Central memory CD8-positive, alpha-beta T cell (primary cell): ENCODE measurements around the gene PPFIA4.
"Not testable (repeated sequence)": the region's sequence is repeated elsewhere in the genome, so short reads cannot be mapped to it uniquely, and the experiment has no call there.

ENCODE experiments used
- ATAC-seq: fragments of 150-1000 bp; cut with Tn5 transposase; replicated peaks from 2 replicates; pipeline ENCODE4 v1.10.0; 2022; ENCODE audit warnings: mild to moderate bottlenecking, moderate FRiP score, moderate number of reproducible peaks; ENCODE audit not compliant: poor library complexity, severe bottlenecking; ENCODE audit errors: extremely low read depth
- DNase-seq, 2 donors: peaks; one replicate each; pipeline ENCODE4 v3.0.0; 2021; ENCODE audit warnings: low spot score in 2 of 2
- H3K27ac Mint-ChIP-seq: one replicate; pipeline ENCODE4 v1.8.0; 2022; ENCODE audit warnings: low read depth, mild to moderate bottlenecking, moderate library complexity, mixed read lengths
- H3K27me3 Mint-ChIP-seq: one replicate; pipeline ENCODE4 v1.8.0; 2022; ENCODE audit warnings: mixed read lengths
- H3K36me3 Mint-ChIP-seq: one replicate; pipeline ENCODE4 v1.8.0; 2022; ENCODE audit warnings: mild to moderate bottlenecking, moderate library complexity, mixed read lengths; ENCODE audit not compliant: insufficient read depth
- H3K4me1 Mint-ChIP-seq: one replicate; pipeline ENCODE4 v1.8.0; 2022; ENCODE audit warnings: mixed read lengths
- H3K4me3 Mint-ChIP-seq: one replicate; pipeline ENCODE4 v1.8.0; 2022; ENCODE audit warnings: mild to moderate bottlenecking, moderate library complexity, mixed read lengths
- H3K9me3 Mint-ChIP-seq: one replicate; pipeline ENCODE4 v1.8.0; 2022; ENCODE audit warnings: mixed read lengths

Gene PPFIA4

DNA sequence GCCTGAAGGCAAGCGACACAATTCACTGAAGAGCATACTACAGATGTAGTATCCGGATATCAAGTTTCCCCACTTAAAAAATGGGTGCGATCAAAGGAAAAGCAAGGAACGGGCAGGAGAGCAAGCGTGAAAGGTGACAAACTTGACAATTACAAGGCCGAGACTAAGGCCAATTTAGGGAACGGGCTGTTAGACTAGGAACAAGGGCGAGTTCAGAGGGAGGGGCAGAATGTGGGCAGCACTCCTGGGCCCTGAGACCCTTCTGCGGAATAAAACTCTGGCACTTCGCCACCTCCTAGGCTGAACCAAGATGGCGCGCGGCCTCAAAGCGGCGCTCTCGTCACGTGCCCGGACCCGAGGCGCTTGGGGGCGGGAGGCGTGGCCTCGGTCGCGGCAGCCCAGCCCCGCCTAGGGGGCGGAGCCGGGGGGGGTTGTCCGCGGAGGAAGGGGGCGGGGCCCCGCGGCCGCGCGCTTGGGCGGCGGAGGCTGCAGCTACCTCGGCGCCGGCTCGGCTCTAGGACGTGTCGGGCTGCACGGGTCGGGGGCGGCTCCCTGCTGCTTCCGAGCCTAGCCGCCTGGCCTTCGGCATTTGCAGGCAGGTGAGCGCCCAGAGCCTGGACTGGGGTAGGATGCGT is at the start of gene PPFIA4:
PPFIA4 (plus strand) TSS at position 461 of the 635 bp plus-strand sequence. CDS start 12,518 bp downstream, outside the sequence.
- peak; percentile 78 to 81 for DNase-seq
- peak; percentile 91 for ATAC-seq
- peaks cover 29% of the 10 kb centered on the region for H3K36me3 Mint-ChIP-seq
- H3K4me1 Mint-ChIP-seq, result peaks cover 10% of the 10 kb centered on the region
- H3K27ac Mint-ChIP-seq, result peak within 1 kb of the TSS; percentile 77
- no peaks in the 10 kb centered on the region for H3K27me3 Mint-ChIP-seq
- peaks cover 7% of the 10 kb centered on the region for H3K9me3 Mint-ChIP-seq
- H3K4me3 Mint-ChIP-seq, result peak within 1 kb of the TSS; percentile 60

GRCh38 chr1:202976633-202977032 is 49.7 kb upstream of the PPFIA4 start:
- no peak overlapping the region for H3K27ac Mint-ChIP-seq
- no peaks in the 10 kb centered on the region for H3K9me3 Mint-ChIP-seq
- H3K27me3 Mint-ChIP-seq, result peaks cover 59% of the 10 kb centered on the region
- DNase-seq (no peak), ATAC-seq (no peak)
- H3K36me3 Mint-ChIP-seq, result peaks cover 2% of the 10 kb centered on the region
- H3K4me1 Mint-ChIP-seq, result no peaks in the 10 kb centered on the region
- no peak overlapping the region for H3K4me3 Mint-ChIP-seq

DNA sequence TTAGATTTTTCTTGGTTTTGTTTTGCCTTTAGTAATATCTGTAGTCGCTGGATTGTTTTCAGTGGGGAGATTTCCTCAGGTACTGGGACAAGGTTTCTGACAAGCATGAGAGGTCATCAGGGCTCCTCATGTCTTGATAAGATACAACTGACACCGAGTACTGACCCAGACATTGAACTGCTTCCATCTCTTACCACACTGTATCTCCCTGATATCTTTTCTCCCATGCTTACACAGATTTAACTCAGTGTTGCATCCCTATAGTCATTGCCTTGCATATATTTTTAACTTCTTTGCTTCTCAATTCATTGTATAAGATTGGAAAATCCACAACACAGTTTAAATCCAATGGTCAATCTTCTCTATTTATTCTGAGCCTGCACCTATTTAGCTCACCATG is 46.8 kb upstream of the PPFIA4 start:
- Mint-ChIP-seq H3K9me3 (no peaks in the 10 kb centered on the region), H3K4me3 (no peak overlapping the region), H3K27ac (no peak overlapping the region), H3K4me1 (no peaks in the 10 kb centered on the region), H3K27me3 (peaks cover 54% of the 10 kb centered on the region), H3K36me3 (no peaks in the 10 kb centered on the region)
- DNase-seq (no peak), ATAC-seq (no peak)

DNA sequence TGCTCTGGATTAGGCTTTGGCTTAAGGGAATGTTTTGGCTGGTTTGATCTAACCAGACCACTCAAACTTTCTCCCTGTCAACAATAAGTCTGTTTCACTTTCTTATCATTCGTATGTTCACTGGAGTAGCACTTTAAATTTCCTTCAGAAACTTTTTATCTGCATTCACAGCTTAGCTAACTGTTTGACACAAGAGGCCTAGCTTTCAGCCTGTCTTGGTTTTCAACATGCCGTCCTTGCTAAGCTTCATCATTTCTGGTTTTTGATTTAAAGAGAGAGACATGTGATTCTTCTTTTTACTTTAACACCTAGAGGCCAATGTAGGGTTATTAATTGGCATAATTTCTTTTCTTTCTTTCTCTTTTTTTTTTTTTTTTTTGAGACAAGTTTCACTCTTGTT is 44.4 kb upstream of the PPFIA4 start:
- Mint-ChIP-seq H3K27me3 (peaks cover 46% of the 10 kb centered on the region), H3K36me3 (no peaks in the 10 kb centered on the region), H3K4me3 (no peak overlapping the region), H3K4me1 (no peaks in the 10 kb centered on the region), H3K9me3 (no peaks in the 10 kb centered on the region), H3K27ac (no peak overlapping the region)
- DNase-seq, result no peak
- no peak for ATAC-seq

DNA sequence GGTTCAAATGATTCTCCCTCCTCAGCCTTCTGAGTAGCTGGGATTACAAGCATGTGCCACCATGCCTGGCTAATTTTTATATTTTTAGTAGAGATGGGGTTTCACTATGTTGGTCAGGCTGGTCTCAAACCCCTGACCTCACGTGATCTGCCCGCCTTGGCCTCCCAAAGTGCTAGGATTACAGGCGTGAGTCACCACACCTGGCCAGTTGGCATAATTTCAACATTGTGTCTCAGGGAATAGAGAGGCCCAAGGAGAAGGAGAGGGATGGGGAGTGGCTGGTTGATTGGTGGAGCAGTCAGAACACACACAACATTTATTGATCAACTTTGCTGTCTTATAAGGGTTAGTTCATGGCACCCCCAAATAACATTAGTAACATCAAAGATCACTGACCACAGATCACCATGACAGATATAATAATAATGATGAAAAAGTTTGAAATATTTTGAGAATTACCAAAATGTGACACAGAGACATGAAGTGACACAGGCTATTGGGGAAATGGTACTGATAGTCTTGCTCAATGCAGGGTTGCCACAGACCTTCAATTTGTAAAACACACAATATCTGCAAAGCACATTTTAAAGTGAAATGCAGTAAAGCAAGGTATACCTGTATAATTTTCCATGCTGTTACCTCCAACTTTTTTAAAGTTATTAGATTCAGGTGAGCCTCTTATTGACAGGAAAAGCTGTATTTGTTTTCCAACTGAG is 43.4 kb upstream of the PPFIA4 start:
- no peak overlapping the region for H3K4me3 Mint-ChIP-seq
- H3K27me3 Mint-ChIP-seq, result peaks cover 46% of the 10 kb centered on the region
- DNase-seq, result no peak
- H3K4me1 Mint-ChIP-seq, result no peaks in the 10 kb centered on the region
- H3K36me3 Mint-ChIP-seq, result no peaks in the 10 kb centered on the region
- H3K27ac Mint-ChIP-seq, result no peak overlapping the region
- no peaks in the 10 kb centered on the region for H3K9me3 Mint-ChIP-seq
- ATAC-seq, result no peak

GRCh38 chr1:202986120-202986519 is 40.2 kb upstream of the PPFIA4 start:
- not testable (repeated sequence) for H3K4me3 Mint-ChIP-seq, DNase-seq, H3K4me1 Mint-ChIP-seq, H3K9me3 Mint-ChIP-seq, H3K27ac Mint-ChIP-seq, H3K36me3 Mint-ChIP-seq, ATAC-seq
- H3K27me3 Mint-ChIP-seq, result peaks cover 47% of the 10 kb centered on the region

- Mint-ChIP-seq H3K4me1 (no peaks in the 10 kb centered on the region), H3K36me3 (no peaks in the 10 kb centered on the region), H3K4me3 (no peak overlapping the region), H3K27me3 (peaks cover 57% of the 10 kb centered on the region), H3K9me3 (no peaks in the 10 kb centered on the region), H3K27ac (no peak overlapping the region)
- ATAC-seq (no peak), DNase-seq (no peak)
Observed at GRCh38 chr1:202987255-202987654, 39.0 kb upstream of the PPFIA4 start.

GRCh38 chr1:202987922-202988583 is 38.2 kb upstream of the PPFIA4 start:
- Mint-ChIP-seq H3K9me3 (no peaks in the 10 kb centered on the region), H3K4me3 (no peak overlapping the region), H3K27ac (no peak overlapping the region), H3K36me3 (no peaks in the 10 kb centered on the region), H3K27me3 (peaks cover 65% of the 10 kb centered on the region), H3K4me1 (no peaks in the 10 kb centered on the region)
- no peak for DNase-seq
- ATAC-seq, result no peak

DNA sequence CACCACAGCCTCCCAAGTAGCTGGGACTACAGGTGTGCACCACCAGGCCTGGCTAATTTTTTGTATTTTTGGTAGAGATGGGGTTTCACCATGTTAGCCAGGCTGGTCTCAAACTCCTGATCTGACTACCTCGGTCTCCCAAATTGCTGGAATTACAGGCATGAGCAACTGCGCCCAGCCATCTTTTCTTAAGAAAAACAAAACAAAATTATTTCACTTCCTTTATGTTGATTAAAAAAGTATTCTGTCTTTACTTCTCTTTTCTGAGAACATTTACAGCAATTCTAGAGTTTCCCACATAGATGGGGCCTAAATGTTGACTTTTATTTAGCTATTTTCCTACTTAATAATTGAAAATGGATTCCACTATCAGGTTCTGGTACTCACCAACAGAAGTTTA is 36.4 kb upstream of the PPFIA4 start:
- no peaks in the 10 kb centered on the region for H3K4me1 Mint-ChIP-seq
- no peaks in the 10 kb centered on the region for H3K9me3 Mint-ChIP-seq
- no peak overlapping the region for H3K27ac Mint-ChIP-seq
- peaks cover 83% of the 10 kb centered on the region for H3K27me3 Mint-ChIP-seq
- H3K36me3 Mint-ChIP-seq, result no peaks in the 10 kb centered on the region
- no peak overlapping the region for H3K4me3 Mint-ChIP-seq
- no peak for ATAC-seq
- DNase-seq, result no peak

- Mint-ChIP-seq H3K27ac (no peak overlapping the region), H3K9me3 (no peaks in the 10 kb centered on the region), H3K36me3 (no peaks in the 10 kb centered on the region), H3K27me3 (peaks cover 95% of the 10 kb centered on the region), H3K4me1 (no peaks in the 10 kb centered on the region), H3K4me3 (no peak overlapping the region)
- no peak for ATAC-seq
- DNase-seq, result no peak
Observed at GRCh38 chr1:202991112-202991511, 35.2 kb upstream of the PPFIA4 start.

- no peak for DNase-seq
- Mint-ChIP-seq H3K4me3 (no peak overlapping the region), H3K36me3 (no peaks in the 10 kb centered on the region), H3K4me1 (peaks cover 10% of the 10 kb centered on the region), H3K9me3 (no peaks in the 10 kb centered on the region), H3K27me3 (peaks cover 92% of the 10 kb centered on the region), H3K27ac (no peak overlapping the region)
- no peak for ATAC-seq
Observed at GRCh38 chr1:202994756-202995155, 31.5 kb upstream of the PPFIA4 start.

DNA sequence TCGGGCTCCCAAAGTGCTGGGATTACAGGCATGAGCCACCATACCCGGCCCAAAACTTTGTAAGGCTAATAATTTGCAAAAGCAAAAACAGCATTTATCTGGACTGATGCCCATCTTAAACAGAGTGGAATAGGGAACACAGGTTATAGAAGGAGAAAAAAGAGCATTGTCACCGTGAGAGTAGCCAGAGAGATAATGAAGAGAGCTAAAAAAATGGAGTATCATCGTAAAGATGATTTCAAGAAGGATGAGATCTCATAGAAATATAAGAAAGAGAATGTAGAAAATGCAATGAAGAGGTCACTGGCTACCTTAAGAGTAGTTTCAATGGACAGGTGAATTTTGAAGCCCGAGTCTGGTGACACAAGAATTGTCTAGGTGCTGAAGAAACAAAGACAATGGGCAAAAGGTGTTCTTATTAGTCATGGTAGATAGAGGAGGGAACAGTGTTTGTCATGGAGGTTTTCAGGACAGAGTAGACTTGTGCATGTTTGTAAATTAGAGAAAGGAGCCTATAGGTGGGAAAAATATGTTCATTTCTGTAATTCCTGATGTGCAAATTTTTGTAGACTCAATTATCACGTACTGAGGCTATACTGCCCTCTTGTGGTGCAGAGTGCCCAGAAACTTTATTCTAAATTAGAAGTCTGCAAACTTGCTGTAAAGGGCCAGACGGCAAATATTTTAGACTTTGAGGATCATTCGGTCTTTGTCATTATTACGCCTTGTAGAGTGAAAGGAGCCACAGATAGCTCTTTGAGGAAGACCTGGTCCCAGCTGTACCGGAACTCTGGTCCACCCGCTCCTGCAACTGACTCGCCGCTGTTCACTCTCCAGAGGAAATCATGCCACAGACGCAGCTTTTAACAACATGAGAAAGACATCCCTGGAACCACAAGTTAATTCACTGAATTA is 27.2 kb upstream of the PPFIA4 start:
- H3K27me3 Mint-ChIP-seq, result peaks cover 53% of the 10 kb centered on the region
- H3K9me3 Mint-ChIP-seq, result no peaks in the 10 kb centered on the region
- ATAC-seq (no peak), DNase-seq (peak; percentile 40 to 52)
- H3K27ac Mint-ChIP-seq, result no peak overlapping the region
- H3K4me3 Mint-ChIP-seq, result no peak overlapping the region
- no peaks in the 10 kb centered on the region for H3K36me3 Mint-ChIP-seq
- peaks cover 10% of the 10 kb centered on the region for H3K4me1 Mint-ChIP-seq
